ENCODE results near the gene ATF7. TPM values are rescaled to one million over a fixed set of nuclear protein-coding genes. Genes with fewer than 3 reads are reported as not detected.

Gene ATF7
- total and polyA plus RNA-seq, 2 of the 13 experiments (the other 11 are each of a cell fraction or from before 2014, with no cell fraction given): 9.6 to 16.2 TPM

DNA sequence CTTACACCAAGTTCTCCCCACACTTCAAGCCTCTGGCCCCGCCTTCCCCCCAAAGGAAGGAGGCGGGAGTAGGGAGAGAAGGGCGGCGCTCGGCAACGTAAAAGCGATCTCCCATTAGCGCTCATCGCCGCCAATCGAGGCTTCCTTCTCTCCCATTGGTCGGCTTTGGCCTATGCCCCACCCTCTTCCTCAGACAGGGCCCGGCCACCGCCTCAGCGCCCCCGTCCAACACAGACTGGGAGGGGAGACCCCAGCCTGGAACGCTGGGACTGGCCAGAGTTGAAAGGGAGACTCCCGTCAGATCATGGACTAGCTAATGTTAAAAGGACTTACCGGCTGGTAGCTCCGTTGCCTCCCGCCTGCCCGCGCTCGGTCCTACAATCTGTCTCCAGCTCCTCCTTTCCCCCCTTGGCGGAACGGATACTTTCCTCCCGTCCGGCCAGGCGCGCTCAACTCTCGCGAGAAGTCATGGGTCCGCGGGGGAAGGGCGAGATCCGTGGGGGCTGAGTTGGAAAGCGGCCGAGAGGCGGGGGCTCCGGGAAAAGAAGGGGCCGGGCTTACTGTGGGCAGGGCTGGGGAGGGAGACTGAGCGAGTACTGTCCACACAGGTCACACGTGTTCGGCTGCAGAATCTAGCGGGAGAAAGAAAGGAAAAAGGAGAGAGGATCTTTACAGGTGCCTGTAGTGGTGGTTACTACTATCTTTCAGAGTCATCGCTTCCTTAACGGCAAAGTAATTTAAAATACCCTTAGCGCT, at the start of gene ATF7 (continued):
- TF ChIP-seq, protein P1, sequence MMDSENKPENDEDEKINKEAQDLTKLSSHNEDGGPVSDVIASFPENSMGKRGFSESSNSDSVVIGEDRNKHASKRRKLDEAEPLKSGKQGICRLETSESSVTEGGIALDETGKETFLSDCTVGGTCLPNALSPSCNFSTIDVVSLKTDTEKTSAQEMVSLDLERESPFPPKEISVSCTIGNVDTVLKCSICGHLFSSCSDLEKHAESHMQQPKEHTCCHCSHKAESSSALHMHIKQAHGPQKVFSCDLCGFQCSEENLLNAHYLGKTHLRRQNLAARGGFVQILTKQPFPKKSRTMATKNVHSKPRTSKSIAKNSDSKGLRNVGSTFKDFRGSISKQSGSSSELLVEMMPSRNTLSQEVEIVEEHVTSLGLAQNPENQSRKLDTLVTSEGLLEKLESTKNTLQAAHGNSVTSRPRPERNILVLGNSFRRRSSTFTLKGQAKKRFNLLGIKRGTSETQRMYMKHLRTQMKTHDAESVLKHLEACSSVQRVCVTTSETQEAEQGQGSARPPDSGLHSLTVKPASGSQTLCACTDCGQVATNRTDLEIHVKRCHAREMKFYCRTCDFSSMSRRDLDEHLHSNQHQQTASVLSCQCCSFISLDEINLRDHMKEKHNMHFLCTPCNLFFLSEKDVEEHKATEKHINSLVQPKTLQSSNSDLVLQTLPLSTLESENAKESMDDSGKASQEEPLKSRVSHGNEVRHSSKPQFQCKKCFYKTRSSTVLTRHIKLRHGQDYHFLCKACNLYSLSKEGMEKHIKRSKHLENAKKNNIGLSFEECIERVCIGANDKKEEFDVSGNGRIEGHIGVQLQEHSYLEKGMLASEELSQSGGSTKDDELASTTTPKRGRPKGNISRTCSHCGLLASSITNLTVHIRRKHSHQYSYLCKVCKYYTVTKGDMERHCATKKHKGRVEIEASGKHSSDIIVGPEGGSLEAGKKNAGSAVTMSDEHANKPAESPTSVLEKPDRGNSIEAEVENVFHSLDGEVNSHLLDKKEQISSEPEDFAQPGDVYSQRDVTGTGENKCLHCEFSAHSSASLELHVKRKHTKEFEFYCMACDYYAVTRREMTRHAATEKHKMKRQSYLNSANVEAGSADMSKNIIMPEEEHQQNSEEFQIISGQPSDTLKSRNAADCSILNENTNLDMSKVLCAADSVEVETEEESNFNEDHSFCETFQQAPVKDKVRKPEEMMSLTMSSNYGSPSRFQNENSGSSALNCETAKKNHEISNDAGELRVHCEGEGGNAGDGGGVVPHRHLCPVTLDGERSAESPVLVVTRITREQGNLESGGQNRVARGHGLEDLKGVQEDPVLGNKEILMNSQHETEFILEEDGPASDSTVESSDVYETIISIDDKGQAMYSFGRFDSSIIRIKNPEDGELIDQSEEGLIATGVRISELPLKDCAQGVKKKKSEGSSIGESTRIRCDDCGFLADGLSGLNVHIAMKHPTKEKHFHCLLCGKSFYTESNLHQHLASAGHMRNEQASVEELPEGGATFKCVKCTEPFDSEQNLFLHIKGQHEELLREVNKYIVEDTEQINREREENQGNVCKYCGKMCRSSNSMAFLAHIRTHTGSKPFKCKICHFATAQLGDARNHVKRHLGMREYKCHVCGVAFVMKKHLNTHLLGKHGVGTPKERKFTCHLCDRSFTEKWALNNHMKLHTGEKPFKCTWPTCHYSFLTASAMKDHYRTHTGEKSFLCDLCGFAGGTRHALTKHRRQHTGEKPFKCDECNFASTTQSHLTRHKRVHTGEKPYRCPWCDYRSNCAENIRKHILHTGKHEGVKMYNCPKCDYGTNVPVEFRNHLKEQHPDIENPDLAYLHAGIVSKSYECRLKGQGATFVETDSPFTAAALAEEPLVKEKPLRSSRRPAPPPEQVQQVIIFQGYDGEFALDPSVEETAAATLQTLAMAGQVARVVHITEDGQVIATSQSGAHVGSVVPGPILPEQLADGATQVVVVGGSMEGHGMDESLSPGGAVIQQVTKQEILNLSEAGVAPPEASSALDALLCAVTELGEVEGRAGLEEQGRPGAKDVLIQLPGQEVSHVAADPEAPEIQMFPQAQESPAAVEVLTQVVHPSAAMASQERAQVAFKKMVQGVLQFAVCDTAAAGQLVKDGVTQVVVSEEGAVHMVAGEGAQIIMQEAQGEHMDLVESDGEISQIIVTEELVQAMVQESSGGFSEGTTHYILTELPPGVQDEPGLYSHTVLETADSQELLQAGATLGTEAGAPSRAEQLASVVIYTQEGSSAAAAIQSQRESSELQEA (CRISPR knock-in tag; IDR thresholded peaks at IDR 0.05; ENCODE audit: not compliant biosample characterization): peak; percentile 70
- TF ChIP-seq SP5 (CRISPR knock-in tag; IDR thresholded peaks at IDR 0.05; ENCODE audit: borderline replicate concordance, low read depth) (peak; percentile 24), TCF7L2 (IDR thresholded peaks at IDR 0.05; ENCODE audit: low read depth, low read length) (no peak), ZNF547 (CRISPR knock-in tag; IDR thresholded peaks at IDR 0.05) (peak; percentile 64; the same call in 1 of the 2 replicates), PHB2 (IDR thresholded peaks at IDR 0.05; ENCODE audit: partially characterized antibody) (no peak), ZNF747 (CRISPR knock-in tag; IDR thresholded peaks at IDR 0.05; ENCODE audit: borderline replicate concordance) (peak; percentile 35; the same call in 1 of the 2 replicates), RXRA (CRISPR knock-in tag; IDR thresholded peaks at IDR 0.05) (peak; percentile 52; the same call in 1 of the 2 replicates), ZNF317 (CRISPR knock-in tag; IDR thresholded peaks at IDR 0.05) (peak; percentile 59), JUND (CRISPR knock-in tag; IDR thresholded peaks at IDR 0.05) (no peak), ZNF331 (CRISPR knock-in tag; IDR thresholded peaks at IDR 0.05) (peak; percentile 47; the same call in 1 of the 2 replicates)
- TF ChIP-seq, protein P2, sequence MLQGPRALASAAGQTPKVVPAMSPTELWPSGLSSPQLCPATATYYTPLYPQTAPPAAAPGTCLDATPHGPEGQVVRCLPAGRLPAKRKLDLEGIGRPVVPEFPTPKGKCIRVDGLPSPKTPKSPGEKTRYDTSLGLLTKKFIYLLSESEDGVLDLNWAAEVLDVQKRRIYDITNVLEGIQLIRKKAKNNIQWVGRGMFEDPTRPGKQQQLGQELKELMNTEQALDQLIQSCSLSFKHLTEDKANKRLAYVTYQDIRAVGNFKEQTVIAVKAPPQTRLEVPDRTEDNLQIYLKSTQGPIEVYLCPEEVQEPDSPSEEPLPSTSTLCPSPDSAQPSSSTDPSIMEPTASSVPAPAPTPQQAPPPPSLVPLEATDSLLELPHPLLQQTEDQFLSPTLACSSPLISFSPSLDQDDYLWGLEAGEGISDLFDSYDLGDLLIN (CRISPR knock-in tag; IDR thresholded peaks at IDR 0.05; ENCODE audit: borderline replicate concordance): no peak
- TF ChIP-seq, protein P3, sequence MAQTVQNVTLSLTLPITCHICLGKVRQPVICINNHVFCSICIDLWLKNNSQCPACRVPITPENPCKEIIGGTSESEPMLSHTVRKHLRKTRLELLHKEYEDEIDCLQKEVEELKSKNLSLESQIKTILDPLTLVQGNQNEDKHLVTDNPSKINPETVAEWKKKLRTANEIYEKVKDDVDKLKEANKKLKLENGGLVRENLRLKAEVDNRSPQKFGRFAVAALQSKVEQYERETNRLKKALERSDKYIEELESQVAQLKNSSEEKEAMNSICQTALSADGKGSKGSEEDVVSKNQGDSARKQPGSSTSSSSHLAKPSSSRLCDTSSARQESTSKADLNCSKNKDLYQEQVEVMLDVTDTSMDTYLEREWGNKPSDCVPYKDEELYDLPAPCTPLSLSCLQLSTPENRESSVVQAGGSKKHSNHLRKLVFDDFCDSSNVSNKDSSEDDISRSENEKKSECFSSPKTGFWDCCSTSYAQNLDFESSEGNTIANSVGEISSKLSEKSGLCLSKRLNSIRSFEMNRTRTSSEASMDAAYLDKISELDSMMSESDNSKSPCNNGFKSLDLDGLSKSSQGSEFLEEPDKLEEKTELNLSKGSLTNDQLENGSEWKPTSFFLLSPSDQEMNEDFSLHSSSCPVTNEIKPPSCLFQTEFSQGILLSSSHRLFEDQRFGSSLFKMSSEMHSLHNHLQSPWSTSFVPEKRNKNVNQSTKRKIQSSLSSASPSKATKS (CRISPR knock-in tag; IDR thresholded peaks at IDR 0.05): no peak
- TF ChIP-seq, protein P4, sequence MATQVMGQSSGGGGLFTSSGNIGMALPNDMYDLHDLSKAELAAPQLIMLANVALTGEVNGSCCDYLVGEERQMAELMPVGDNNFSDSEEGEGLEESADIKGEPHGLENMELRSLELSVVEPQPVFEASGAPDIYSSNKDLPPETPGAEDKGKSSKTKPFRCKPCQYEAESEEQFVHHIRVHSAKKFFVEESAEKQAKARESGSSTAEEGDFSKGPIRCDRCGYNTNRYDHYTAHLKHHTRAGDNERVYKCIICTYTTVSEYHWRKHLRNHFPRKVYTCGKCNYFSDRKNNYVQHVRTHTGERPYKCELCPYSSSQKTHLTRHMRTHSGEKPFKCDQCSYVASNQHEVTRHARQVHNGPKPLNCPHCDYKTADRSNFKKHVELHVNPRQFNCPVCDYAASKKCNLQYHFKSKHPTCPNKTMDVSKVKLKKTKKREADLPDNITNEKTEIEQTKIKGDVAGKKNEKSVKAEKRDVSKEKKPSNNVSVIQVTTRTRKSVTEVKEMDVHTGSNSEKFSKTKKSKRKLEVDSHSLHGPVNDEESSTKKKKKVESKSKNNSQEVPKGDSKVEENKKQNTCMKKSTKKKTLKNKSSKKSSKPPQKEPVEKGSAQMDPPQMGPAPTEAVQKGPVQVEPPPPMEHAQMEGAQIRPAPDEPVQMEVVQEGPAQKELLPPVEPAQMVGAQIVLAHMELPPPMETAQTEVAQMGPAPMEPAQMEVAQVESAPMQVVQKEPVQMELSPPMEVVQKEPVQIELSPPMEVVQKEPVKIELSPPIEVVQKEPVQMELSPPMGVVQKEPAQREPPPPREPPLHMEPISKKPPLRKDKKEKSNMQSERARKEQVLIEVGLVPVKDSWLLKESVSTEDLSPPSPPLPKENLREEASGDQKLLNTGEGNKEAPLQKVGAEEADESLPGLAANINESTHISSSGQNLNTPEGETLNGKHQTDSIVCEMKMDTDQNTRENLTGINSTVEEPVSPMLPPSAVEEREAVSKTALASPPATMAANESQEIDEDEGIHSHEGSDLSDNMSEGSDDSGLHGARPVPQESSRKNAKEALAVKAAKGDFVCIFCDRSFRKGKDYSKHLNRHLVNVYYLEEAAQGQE (IDR thresholded peaks at IDR 0.05; ENCODE audit: borderline replicate concordance in 1 of 2, low read depth in 1 of 2, low read length in 2 of 2): no peak

Measured in HepG2 (cell line).